ENCODE results near the gene MLANA. TPM values are rescaled to one million over a fixed set of nuclear protein-coding genes. Genes with fewer than 3 reads are reported as not detected.

MLANA gene, protein sequence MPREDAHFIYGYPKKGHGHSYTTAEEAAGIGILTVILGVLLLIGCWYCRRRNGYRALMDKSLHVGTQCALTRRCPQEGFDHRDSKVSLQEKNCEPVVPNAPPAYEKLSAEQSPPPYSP
- total RNA-seq, result not detected

GRCh38 chr9:5890641-5891040 lies at the start of gene MLANA:
MLANA (plus strand) TSS chr9:5890889; CDS start chr9:5892475, 1,586 bp downstream.
- DNase-seq (no peak), ATAC-seq (no peak)
- ChIA-PET POLR2A (no interaction called here), CTCF (no interaction called here)
- Mint-ChIP-seq H3K27me3 (no peaks in the 10 kb centered on the region), H3K9me3 (ENCODE audit: low read depth) (no peaks in the 10 kb centered on the region), H3K27ac (no peak within 1 kb of the TSS), H3K36me3 (ENCODE audit: low read depth) (no peaks in the 10 kb centered on the region), H3K4me3 (no peak within 1 kb of the TSS), H3K4me1 (peaks cover 5% of the 10 kb centered on the region)
- intact Hi-C loops (cut with DNase I, micrococcal nuclease), result no loop called here

DNA sequence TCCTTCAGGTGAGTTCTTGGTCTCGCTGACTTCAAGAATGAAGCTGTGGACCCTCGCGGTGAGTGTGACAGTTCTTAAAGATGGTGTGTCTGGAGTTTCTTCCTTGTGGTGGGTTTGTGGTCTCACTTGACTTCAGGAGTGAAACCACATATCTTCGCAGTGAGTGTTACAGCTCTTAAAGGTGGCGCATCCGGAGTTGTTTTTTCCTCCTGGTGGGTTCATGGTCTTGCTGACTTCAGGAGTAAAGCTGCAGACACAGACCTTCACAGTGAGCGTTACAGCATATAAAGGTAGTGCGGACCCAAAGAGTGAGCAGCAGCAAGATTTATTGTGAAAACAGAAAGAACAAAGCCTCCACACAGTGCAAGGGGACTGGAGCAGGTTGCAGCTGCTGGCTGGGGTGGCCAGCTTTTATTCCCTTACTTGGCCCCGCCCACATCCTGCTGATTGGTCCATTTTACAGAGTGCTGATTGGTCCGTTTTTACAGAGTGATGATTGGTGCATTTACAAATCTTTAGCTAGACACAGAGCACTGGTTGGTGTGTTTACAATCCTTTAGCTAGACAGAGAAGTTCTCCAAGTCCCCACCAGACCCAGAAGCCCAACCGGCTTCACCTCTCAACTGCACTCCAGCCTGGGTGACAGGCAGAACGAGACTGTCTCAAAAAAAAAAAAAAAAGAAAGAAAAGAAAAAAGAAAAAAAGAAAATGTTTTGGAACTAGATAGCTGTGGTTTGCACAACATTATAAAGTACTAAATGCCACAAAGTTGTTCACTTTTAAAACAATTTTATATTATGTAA lies 48.7 kb upstream of the MLANA start:
- peak; percentile 75 for DNase-seq
- ChIA-PET CTCF (interaction anchor here (0.9 to 3.0 kb wide), 6 partner anchors 9 to 212 kb away, joined by 3 to 21 read pairs (median 6); partner anchors contain the start of gene ERMP1), POLR2A (interaction anchor here (0.8 to 1.2 kb wide), 5 partner anchors 9 to 571 kb away, joined by 3 to 6 read pairs (median 3); partner anchors contain the start of gene UHRF2)
- Mint-ChIP-seq H3K4me1 (peaks cover 60% of the 10 kb centered on the region), H3K9me3 (ENCODE audit: low read depth) (peaks cover 2% of the 10 kb centered on the region), H3K27ac (peak overlapping the region; percentile 75), H3K36me3 (ENCODE audit: low read depth) (peaks cover 2% of the 10 kb centered on the region), H3K27me3 (no peaks in the 10 kb centered on the region), H3K4me3 (peak overlapping the region; percentile 30)
- intact Hi-C loops (cut with DNase I, micrococcal nuclease), result loop anchor here (1.0 to 10.0 kb wide), 5 partner anchors 9 to 573 kb away; partner anchors contain the start of genes UHRF2 (in 2 of the 2) and CD274 (in 1 of the 2)
- peak; percentile 64 for ATAC-seq

DNA sequence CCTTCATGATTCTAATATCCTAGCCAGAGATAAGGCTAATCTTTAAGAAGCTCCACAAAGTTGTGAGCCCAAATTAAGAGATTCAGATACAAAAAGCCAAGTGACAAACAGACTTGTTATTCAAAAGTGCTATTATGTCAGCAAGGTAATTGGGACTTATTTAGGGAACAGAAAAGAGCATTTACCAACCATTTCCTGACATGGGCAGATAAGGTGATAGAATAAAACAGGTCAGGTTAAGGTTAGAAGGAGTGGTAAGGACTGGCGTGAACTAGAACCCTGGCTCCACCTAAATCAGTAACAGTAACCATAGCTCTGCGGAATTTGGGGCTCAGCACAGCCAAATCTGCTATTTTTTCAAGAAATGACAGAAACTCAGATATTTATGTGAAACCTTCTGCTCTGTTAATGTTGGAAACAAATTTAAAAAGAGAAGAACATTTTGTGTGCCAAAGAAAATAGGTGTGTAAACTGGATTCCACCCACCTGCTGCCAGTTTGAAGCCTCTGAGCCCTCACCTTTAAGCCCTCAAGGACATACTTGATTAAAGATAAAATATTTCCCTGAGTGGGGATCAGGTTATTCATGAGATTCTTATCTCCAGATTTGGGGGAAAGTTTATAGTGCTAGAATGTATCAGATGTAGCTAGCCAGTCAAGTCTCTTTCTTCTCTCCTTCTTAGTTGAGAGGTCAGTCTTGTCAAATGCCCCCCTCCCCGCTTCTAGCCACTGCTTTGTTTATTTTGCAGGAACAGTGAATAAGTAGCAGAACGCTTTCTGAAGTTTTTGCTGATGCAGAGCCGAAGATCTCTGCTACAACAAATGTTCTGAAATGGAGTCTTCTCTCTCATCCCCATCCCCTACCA lies 47.5 kb upstream of the MLANA start:
- POLR2A ChIA-PET, result no interaction called here
- intact Hi-C loops (cut with DNase I, micrococcal nuclease), result loop anchor here (1.0 to 10.0 kb wide), 5 partner anchors 8 to 572 kb away; partner anchors contain the start of genes UHRF2 (in 2 of the 2) and CD274 (in 1 of the 2)
- no peak for DNase-seq
- Mint-ChIP-seq H3K4me1 (peaks cover 60% of the 10 kb centered on the region), H3K9me3 (ENCODE audit: low read depth) (peaks cover 2% of the 10 kb centered on the region), H3K36me3 (ENCODE audit: low read depth) (peaks cover 2% of the 10 kb centered on the region), H3K27ac (peak overlapping the region; percentile 45), H3K4me3 (no peak overlapping the region), H3K27me3 (no peaks in the 10 kb centered on the region)
- ATAC-seq, result no peak
- CTCF ChIA-PET, result interaction anchor here (0.6 to 3.8 kb wide), 5 partner anchors 8 to 84 kb away, joined by 3 to 21 read pairs (median 12); partner anchors contain the start of gene ERMP1

DNA sequence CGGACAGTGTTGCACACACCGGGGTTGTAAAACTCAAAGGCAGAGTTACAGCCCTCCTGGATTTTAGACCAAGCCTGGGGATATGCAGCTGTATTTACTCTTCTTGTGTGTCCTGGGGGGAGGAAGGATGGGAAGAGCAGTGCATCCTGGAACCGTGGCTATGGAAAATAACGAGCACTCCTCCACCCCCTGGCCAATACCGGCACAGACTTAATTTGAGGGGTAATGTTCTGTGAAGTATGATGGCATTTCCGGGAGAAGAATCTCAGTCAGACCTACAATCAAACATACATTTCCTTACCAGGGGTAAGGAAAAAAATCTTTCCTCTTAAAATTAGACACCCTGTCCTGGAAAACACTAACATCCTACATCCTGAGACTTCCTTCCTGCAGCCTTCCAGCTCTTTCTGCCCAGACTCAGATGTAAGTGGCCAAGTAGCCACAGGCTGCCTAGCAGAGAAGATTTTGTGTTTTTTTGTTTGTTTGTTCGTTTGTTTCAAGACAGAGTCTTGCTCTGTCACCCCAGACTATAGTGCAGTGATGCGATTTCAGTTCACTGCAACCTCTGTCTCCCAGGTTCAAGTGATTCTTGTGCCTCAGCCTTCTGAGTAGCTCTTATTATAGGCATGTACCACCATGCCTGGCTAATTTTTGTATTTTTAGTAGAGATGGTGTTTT lies 46.8 kb upstream of the MLANA start:
- Mint-ChIP-seq H3K4me3 (peak overlapping the region; percentile 26), H3K9me3 (ENCODE audit: low read depth) (peaks cover 2% of the 10 kb centered on the region), H3K27ac (peak overlapping the region; percentile 45), H3K27me3 (no peaks in the 10 kb centered on the region), H3K36me3 (ENCODE audit: low read depth) (peaks cover 2% of the 10 kb centered on the region), H3K4me1 (peaks cover 58% of the 10 kb centered on the region)
- ATAC-seq, result no peak
- CTCF ChIA-PET, result interaction anchor here (0.6 to 3.8 kb wide), 2 partner anchors 11 to 85 kb away, joined by 3 to 19 read pairs; partner anchors contain the start of gene ERMP1
- POLR2A ChIA-PET, result no interaction called here
- intact Hi-C loops (cut with DNase I, micrococcal nuclease), result loop anchor here (5.0 to 10.0 kb wide), 4 partner anchors 387 to 571 kb away; partner anchors contain the start of genes UHRF2 (in 2 of the 2) and CD274 (in 1 of the 2)
- no peak for DNase-seq

GRCh38 chr9:5845157-5845531 lies 45.5 kb upstream of the MLANA start:
- DNase-seq (no peak), ATAC-seq (no peak)
- intact Hi-C loops (cut with DNase I, micrococcal nuclease), result loop anchor here in 1 of 2 experiments (10.0 kb wide), 2 partner anchors 390 to 570 kb away; partner anchors contain the start of genes CD274 and UHRF2
- CTCF ChIA-PET, result interaction anchor here (0.6 to 3.8 kb wide), 3 partner anchors 12 to 340 kb away, joined by 3 to 19 read pairs (median 3); partner anchors contain the start of gene ERMP1
- H3K4me3 Mint-ChIP-seq, result peak overlapping the region; percentile 26
- peaks cover 2% of the 10 kb centered on the region for H3K9me3 Mint-ChIP-seq (ENCODE audit: low read depth)
- H3K4me1 Mint-ChIP-seq, result peaks cover 48% of the 10 kb centered on the region
- peaks cover 2% of the 10 kb centered on the region for H3K36me3 Mint-ChIP-seq (ENCODE audit: low read depth)
- POLR2A ChIA-PET, result interaction anchor here (0.6 kb wide), 1 partner anchor 62 kb away, joined by 3 read pairs; no protein-coding TSS in a partner anchor
- H3K27me3 Mint-ChIP-seq, result no peaks in the 10 kb centered on the region
- H3K27ac Mint-ChIP-seq, result peak overlapping the region; percentile 78

GRCh38 chr9:5846096-5846495 lies 44.6 kb upstream of the MLANA start:
- H3K4me3 Mint-ChIP-seq, result no peak overlapping the region
- peaks cover 2% of the 10 kb centered on the region for H3K9me3 Mint-ChIP-seq (ENCODE audit: low read depth)
- no peak for DNase-seq
- intact Hi-C loops (cut with DNase I, micrococcal nuclease), result loop anchor here in 1 of 2 experiments (10.0 kb wide), 2 partner anchors 391 to 569 kb away; partner anchors contain the start of genes CD274 and UHRF2
- CTCF ChIA-PET, result interaction anchor here (0.7 to 3.8 kb wide), 2 partner anchors 13 to 53 kb away, joined by 3 to 19 read pairs; partner anchors contain the start of gene ERMP1
- H3K27ac Mint-ChIP-seq, result no peak overlapping the region
- H3K27me3 Mint-ChIP-seq, result no peaks in the 10 kb centered on the region
- peaks cover 2% of the 10 kb centered on the region for H3K36me3 Mint-ChIP-seq (ENCODE audit: low read depth)
- POLR2A ChIA-PET, result no interaction called here
- ATAC-seq, result no peak
- peaks cover 51% of the 10 kb centered on the region for H3K4me1 Mint-ChIP-seq

GRCh38 chr9:5846501-5846921 lies 44.2 kb upstream of the MLANA start:
- H3K36me3 Mint-ChIP-seq (ENCODE audit: low read depth), result peaks cover 2% of the 10 kb centered on the region
- ChIA-PET CTCF (interaction anchor here (0.7 to 3.8 kb wide), 2 partner anchors 13 to 53 kb away, joined by 3 to 19 read pairs; partner anchors contain the start of gene ERMP1), POLR2A (interaction anchor here (0.6 kb wide), 1 partner anchor 502 kb away, joined by 4 read pairs; no protein-coding TSS in a partner anchor)
- ATAC-seq, result no peak
- peaks cover 2% of the 10 kb centered on the region for H3K9me3 Mint-ChIP-seq (ENCODE audit: low read depth)
- no peaks in the 10 kb centered on the region for H3K27me3 Mint-ChIP-seq
- intact Hi-C loops (cut with DNase I, micrococcal nuclease), result loop anchor here in 1 of 2 experiments (10.0 kb wide), 2 partner anchors 392 to 568 kb away; partner anchors contain the start of genes CD274 and UHRF2
- no peak overlapping the region for H3K27ac Mint-ChIP-seq
- no peak overlapping the region for H3K4me3 Mint-ChIP-seq
- DNase-seq, result no peak
- peaks cover 51% of the 10 kb centered on the region for H3K4me1 Mint-ChIP-seq

GRCh38 chr9:5848372-5848882 lies 42.3 kb upstream of the MLANA start:
- intact Hi-C loops (cut with DNase I, micrococcal nuclease), result loop anchor here in 1 of 2 experiments (10.0 kb wide), 2 partner anchors 394 to 566 kb away; partner anchors contain the start of genes CD274 and UHRF2

GRCh38 chr9:5850724-5851122 lies 40.0 kb upstream of the MLANA start:
- peaks cover 45% of the 10 kb centered on the region for H3K4me1 Mint-ChIP-seq
- ChIA-PET CTCF (interaction anchor here (1.5 to 3.0 kb wide), 3 partner anchors 9 to 18 kb away, joined by 6 to 24 read pairs (median 12); partner anchors contain the start of gene ERMP1), POLR2A (no interaction called here)
- peak overlapping the region; percentile 9 for H3K27ac Mint-ChIP-seq
- no peak for ATAC-seq
- no peak for DNase-seq
- H3K36me3 Mint-ChIP-seq (ENCODE audit: low read depth), result no peaks in the 10 kb centered on the region
- intact Hi-C loops (cut with DNase I, micrococcal nuclease), result loop anchor here (1.0 to 5.0 kb wide), 8 partner anchors 8 to 398 kb away; partner anchors contain the start of genes CD274 (in 1 of the 2), ERMP1 (in 1 of the 2) and RIC1 (in 1 of the 2)
- H3K9me3 Mint-ChIP-seq (ENCODE audit: low read depth), result no peaks in the 10 kb centered on the region
- no peak overlapping the region for H3K4me3 Mint-ChIP-seq
- no peaks in the 10 kb centered on the region for H3K27me3 Mint-ChIP-seq

More at GRCh38 chr9:5848372-5848882, 42.3 kb upstream of the MLANA start:
- no peak overlapping the region for H3K27ac Mint-ChIP-seq
- POLR2A ChIA-PET, result no interaction called here
- DNase-seq (no peak), ATAC-seq (no peak)
- peaks cover 53% of the 10 kb centered on the region for H3K4me1 Mint-ChIP-seq
- no peak overlapping the region for H3K4me3 Mint-ChIP-seq
- H3K27me3 Mint-ChIP-seq, result no peaks in the 10 kb centered on the region
- no peaks in the 10 kb centered on the region for H3K9me3 Mint-ChIP-seq (ENCODE audit: low read depth)
- no peaks in the 10 kb centered on the region for H3K36me3 Mint-ChIP-seq (ENCODE audit: low read depth)
- CTCF ChIA-PET, result interaction anchor here (0.6 kb wide), 1 partner anchor 514 kb away, joined by 3 read pairs; no protein-coding TSS in a partner anchor
